Measurements from ENCODE around the gene CRELD2.

The CRELD2 gene

DNA sequence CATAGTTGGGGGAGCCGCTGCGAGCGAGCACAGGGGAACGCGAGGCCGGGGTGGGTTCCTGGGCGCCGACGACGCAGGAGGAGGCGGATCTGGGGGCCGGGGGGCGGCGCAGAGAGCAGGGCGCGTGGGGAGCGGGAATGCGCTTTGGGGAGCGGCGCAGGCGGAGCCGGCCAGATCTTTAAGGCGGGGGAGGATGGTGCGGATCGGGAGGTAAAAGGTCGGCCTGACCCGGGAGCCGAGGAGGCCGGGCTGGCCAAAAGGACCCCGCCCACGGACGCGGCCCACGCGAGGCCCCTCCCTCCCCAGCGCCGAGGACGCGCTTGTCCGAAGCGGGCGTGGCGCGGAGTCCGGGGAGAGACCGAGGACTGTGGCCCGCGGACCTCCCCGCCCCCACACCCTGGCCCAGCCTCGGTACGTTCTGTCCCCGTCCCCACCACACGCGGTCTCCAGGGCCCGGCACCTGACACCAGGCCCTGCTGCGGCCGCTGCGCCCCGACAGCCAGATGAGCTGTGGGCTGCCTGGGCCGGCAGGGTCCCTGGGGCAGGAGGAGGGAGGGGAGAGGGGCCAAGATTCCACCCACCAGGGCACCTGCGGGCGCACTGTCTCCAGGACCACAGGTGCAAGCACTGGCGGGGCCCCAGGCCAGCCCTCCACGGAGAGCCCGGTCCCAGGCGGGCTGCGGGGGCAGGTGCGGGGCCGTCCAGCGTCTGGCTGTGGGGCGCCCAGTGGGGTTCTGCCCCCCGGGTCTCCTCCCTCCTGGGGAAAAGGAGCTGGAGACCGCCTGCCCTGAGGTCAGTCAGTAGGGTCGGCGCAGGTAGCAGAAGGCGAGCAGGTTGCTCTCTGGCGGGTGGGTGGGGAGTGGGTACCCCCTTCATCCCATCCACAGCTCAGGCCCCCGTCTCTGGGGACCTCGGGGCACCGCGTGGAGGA, 53.1 kb downstream of the CRELD2 start:
- peak; percentile 84 for DNase-seq

DNA sequence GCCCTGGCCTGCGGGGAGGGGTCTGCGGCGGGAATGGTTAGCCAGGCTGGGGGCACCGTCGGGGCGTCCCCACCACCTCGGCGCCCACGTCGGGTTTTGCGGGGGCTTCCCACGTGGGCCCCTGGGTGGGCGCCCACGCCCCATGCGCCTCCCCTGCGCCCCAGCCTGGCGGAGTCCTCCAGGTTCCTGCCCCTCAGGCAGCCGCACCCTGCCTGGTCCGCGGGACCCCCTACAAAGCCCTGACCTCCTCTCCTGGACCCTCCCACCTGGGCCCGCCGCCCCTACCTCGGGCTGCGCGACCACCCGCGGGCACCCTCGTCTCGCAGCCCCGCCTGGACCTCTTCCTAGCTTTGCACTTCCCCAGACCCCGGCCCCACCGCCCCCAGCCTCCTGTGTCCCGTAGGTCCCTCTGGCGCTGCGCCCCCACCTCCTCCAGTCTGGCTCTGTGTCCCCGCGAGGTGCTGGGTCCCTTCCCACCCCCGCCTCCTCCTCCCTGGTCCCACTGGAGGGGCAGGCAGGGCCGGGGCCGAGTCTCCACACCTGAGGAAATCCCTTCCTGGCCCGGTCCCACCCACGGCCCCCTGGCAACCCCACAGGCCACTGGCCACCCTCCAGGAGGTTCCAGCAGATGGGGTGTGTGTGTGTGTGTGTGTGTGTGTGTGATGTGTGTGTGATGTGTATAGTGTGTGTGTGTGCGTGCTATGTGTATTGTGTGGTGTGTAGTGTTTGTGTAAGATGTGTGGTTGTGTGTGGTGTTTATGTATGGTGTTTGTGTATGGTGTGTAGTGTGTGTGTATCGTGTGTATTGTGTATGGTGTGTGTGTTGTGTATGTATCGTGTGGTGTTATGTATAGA, 54.0 kb downstream of the CRELD2 start:
- DNase-seq: peak; percentile 38

DNA sequence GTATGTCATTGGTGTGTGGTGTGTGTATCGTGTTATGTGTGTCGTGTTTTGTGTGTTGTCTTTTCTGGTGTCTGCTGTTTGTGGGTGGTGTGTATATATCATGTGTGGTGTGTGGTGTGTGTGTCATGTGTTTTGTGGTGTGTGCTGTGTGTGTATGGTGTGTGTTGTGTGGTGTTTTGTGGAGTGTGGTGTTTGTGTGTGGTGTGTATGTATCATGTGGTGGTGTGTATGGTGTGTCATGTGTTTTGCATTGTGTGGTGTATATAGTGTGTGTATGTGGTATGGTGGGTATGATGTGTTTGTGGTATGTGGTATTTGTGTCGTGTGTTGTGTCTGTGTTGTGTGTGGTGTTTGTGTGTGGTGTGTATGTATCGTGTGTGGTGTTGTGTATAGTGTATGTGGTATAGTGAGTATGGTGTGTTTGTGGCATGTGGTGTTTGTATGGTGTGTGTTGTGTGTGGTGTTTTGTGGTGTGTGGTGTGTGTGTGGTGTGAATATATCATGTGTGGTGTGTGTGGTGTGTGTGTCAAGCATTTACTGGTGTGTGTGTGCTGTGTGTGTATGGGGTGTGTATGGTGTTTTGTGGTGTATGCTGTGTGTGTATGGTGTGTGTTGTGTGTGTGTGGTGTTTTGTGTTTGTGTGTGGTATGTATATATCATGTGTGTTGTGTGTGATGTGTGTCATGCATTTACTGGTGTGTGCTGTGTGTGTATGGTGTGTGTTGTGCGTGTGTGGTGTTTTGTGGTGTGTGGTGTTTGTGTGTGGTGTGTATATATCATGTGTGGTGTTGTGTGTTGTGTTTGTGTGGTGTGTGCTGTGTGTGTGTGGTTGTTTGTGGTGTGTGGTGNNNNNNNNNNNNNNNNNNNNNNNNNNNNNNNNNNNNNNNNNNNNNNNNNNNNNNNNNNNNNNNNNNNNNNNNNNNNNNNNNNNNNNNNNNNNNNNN, 54.9 kb downstream of the CRELD2 start:
- peak; percentile 23 for DNase-seq

DNA sequence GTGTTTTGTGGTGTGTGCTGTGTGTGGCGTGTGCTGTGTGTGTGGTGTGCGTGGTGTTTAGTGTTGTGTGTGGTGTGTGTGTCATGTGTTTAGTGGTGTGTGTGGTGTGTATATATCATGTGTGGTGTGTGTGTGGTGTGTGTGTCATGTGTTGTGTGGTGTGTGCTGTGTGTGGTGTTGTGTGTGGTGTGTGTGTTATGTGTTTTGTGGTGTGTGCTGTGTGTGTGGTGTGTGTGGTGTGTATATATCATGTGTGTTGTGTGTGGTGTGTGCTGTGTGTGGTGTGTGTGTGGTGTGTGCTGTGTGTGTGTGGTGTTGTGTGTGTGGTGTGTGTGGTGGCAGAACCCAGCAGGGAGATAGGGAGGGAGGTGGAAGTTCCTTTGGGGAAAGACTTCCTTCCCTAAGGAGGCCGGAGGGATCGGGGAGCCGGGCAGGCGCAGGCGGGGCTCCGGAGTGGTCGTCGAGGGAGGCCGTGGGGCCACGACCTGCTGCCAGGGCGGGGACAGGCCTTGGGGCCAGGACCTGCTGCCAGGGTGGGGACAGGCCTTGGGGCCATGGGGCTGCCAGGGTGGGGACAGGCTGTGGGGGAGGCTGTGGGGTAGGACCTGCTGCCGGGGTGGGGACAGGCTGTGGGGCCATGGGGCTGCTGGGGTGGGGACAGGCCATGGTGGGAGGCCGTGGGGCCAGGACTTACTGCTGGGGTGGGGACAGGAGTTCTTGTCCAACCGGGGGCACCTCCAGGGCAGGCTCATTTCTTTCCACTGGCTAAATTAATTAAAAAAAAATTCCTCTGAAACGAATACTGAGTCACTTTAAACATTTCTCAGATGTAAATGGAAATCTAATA, 57.3 kb downstream of the CRELD2 start:
- DNase-seq: peak; percentile 74

- DNase-seq: peak; percentile 70
These were observed 58.2 kb downstream of the CRELD2 start for GRCh38 chr22:49976439-49977175.
